ENCODE results near the gene CGN. TPM values are rescaled to one million over a fixed set of nuclear protein-coding genes. Genes with fewer than 3 reads are reported as not detected.

The CGN gene
- total and polyA plus RNA-seq, 2 donors (not counting 3 experiments of a cell fraction or from before 2014, with no cell fraction given): 0.32 to 0.73 TPM

DNA sequence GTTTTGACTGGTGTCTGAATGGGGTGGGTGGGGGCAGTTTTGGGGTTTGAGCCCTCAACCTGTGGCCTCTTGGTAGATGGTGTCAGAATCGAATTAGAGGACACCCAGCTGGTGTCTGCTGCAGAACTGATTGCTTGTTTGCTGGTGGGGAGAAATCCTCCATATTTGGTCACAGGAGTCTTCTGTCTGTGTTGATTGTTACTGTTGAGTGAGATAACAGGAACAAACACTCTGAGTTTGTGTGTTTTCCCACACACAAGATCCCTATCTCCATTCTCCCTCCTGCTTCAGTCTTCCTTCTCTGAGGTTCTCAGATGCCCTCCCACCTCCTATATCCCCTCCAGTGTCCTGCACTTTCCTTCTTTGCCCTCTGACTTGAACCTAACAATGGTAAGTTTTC, 19.1 kb upstream of the CGN start:
- BruUV-seq (replicated peaks): no TSS peak
- H3K27me3 ChIP-seq (ENCODE audit: control insufficient read depth in 2 of 2, insufficient read depth in 2 of 2, low read length in 2 of 2): no peaks in the 10 kb centered on the region
- H3K9me1 ChIP-seq (replicated peaks; ENCODE audit: control insufficient read depth, extremely low read depth, insufficient read depth, low read length): no peaks in the 10 kb centered on the region
- no peaks in the 10 kb centered on the region for H3K36me3 ChIP-seq (ENCODE audit: control insufficient read depth in 2 of 2, extremely low read depth in 1 of 2, insufficient read depth in 2 of 2, low read length in 2 of 2)
- H3K4me2 ChIP-seq (ENCODE audit: insufficient read depth, low read length): no peak overlapping the region
- FAIRE-seq (no peak), DNase-seq (ENCODE audit: low read depth, low spot score) (no peak)
- peaks cover 13% of the 10 kb centered on the region for H3K4me1 ChIP-seq (ENCODE audit: control insufficient read depth, extremely low read depth, insufficient read depth, low read length)
- H3K9me3 ChIP-seq (replicated peaks; ENCODE audit: control insufficient read depth, insufficient read depth, low read length): no peaks in the 10 kb centered on the region
- H4K20me1 ChIP-seq (replicated peaks; ENCODE audit: control insufficient read depth, extremely low read depth, insufficient read depth, low read length): no peaks in the 10 kb centered on the region
- no peak overlapping the region for H3K4me3 ChIP-seq (replicated peaks in 1 of 3; ENCODE audit: insufficient read depth in 1 of 3, low read depth in 1 of 3, low read length in 3 of 3)
- no peaks in the 10 kb centered on the region for H3K79me2 ChIP-seq (ENCODE audit: control insufficient read depth, insufficient read depth, low read length)
- no peak overlapping the region for H2AFZ ChIP-seq (ENCODE audit: low read depth, low read length)
- dilution Hi-C loops (cut with MboI; ENCODE audit: extremely low pct_ligation_motif_present, low sequenced_read_pairs) (no loop called here), intact Hi-C loops (cut with micrococcal nuclease) (no loop called here)
- TF ChIP-seq FOS (IDR thresholded peaks at IDR 0.05; ENCODE audit: borderline replicate concordance, insufficient read depth, low read length): no peak
- no peak for TF ChIP-seq POLR2AphosphoS5 (IDR thresholded peaks at IDR 0.05; ENCODE audit: insufficient read depth, low read depth, low read length)
- TF ChIP-seq EZH2 (IDR thresholded peaks at IDR 0.05; ENCODE audit: borderline replicate concordance, low read depth, low read length, severe bottlenecking): no peak
- no peak for TF ChIP-seq MYC (IDR thresholded peaks at IDR 0.05; ENCODE audit: low read depth, low read length)
- TF ChIP-seq GATA2 (IDR thresholded peaks at IDR 0.05; ENCODE audit: insufficient read depth, insufficient read length, low read depth, low read length): no peak
- TF ChIP-seq, protein P1, sequence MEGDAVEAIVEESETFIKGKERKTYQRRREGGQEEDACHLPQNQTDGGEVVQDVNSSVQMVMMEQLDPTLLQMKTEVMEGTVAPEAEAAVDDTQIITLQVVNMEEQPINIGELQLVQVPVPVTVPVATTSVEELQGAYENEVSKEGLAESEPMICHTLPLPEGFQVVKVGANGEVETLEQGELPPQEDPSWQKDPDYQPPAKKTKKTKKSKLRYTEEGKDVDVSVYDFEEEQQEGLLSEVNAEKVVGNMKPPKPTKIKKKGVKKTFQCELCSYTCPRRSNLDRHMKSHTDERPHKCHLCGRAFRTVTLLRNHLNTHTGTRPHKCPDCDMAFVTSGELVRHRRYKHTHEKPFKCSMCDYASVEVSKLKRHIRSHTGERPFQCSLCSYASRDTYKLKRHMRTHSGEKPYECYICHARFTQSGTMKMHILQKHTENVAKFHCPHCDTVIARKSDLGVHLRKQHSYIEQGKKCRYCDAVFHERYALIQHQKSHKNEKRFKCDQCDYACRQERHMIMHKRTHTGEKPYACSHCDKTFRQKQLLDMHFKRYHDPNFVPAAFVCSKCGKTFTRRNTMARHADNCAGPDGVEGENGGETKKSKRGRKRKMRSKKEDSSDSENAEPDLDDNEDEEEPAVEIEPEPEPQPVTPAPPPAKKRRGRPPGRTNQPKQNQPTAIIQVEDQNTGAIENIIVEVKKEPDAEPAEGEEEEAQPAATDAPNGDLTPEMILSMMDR (IDR thresholded peaks at IDR 0.05; ENCODE audit: extremely low read depth in 1 of 2, insufficient read depth in 1 of 2, low read depth in 1 of 2, low read length in 2 of 2): no peak
- no peak for TF ChIP-seq MAX (IDR thresholded peaks at IDR 0.05; ENCODE audit: insufficient read depth, insufficient read length)
- TF ChIP-seq JUN (IDR thresholded peaks at IDR 0.05; ENCODE audit: borderline replicate concordance, insufficient read depth, insufficient read length, low read depth): no peak
- TF ChIP-seq POLR2A (IDR thresholded peaks at IDR 0.05; ENCODE audit: low read depth, low read length): no peak
- CTCF ChIA-PET: interaction anchor here (1.3 kb wide), 1 partner anchor 13 kb away, joined by 3 read pairs; no protein-coding TSS in a partner anchor
- H3K9ac ChIP-seq (replicated peaks; ENCODE audit: extremely low read depth, insufficient read depth, low read length): no peak overlapping the region
- POLR2A ChIA-PET: interaction anchor here (0.6 kb wide), 1 partner anchor 33 kb away, joined by 3 read pairs; the partner anchor contains the start of gene POGZ
- H3K27ac ChIP-seq (ENCODE audit: insufficient read depth, low read depth, low read length): no peak overlapping the region
